PC-3 (cell line): ENCODE measurements around the gene SPANXA2. TPM values are rescaled to one million over a fixed set of nuclear protein-coding genes. Genes with fewer than 3 reads are reported as not detected.
"Not testable (repeated sequence)": the region's sequence is repeated elsewhere in the genome, so short reads cannot be mapped to it uniquely, and the experiment has no call there.

ENCODE experiments used
- ATAC-seq: fragments of 200-7000 bp; cut with Tn5 transposase; 2 replicates; pipeline ENCODE4 v1.9.1; 2020; ENCODE audit warnings: mild to moderate bottlenecking, moderate library complexity
- Bru-seq: library from RNA; stranded (reverse); fragments of 400-500 nt; gene quantifications from one replicate; lab custom pipeline; 2021; lab: Mats Ljungman, UMichigan
- BruChase-seq, 2 experiments: library from RNA; stranded (reverse); fragments of 400-500 nt; gene quantifications; one replicate each; lab custom pipeline; 2021; lab: Mats Ljungman, UMichigan
- BruUV-seq: library from RNA; stranded (reverse); fragments of 400-500 nt; replicated peaks from 2 replicates; lab custom pipeline; 2021; lab: Mats Ljungman, UMichigan
- CTCF ChIA-PET: fragments of 300-600 bp; sonication (Branson Sonifier 250); formaldehyde crosslinking; loops from one replicate; lab custom pipeline; 2022; ENCODE audit warnings: antibody characterized with exemption; lab: Charles Lee
- POLR2A ChIA-PET: fragments of 300-600 bp; sonication (Branson Sonifier 250); formaldehyde crosslinking; loops from one replicate; lab custom pipeline; 2022; ENCODE audit warnings: antibody characterized with exemption; ENCODE audit not compliant: unreplicated experiment; lab: Charles Lee
- DNase-seq: peaks from one replicate; pipeline ENCODE4 v3.0.0-alpha.2; 2015
- H2AFZ ChIP-seq: fragments of 300-600 bp; sonication (generic); 2 replicates; pipeline ENCODE4 v1.6.0; 2016; ENCODE audit warnings: antibody characterized with exemption, low read length
- H3F3A ChIP-seq: fragments of 300-600 bp; sonication (generic); one replicate; pipeline ENCODE4 v1.6.0; 2017; ENCODE audit warnings: antibody characterized with exemption, low read length, control low read depth, mild to moderate bottlenecking; ENCODE audit not compliant: unreplicated experiment
- H3K27ac ChIP-seq: fragments of 300-600 bp; sonication (generic); 2 replicates; pipeline ENCODE4 v1.5.1; 2016; ENCODE audit warnings: mild to moderate bottlenecking, low read length
- H3K27me3 ChIP-seq: fragments of 300-600 bp; sonication (generic); 2 replicates; pipeline ENCODE4 v1.6.1; 2016; ENCODE audit warnings: low read length, mixed read lengths
- H3K36me3 ChIP-seq: fragments of 300-600 bp; sonication (generic); 2 replicates; pipeline ENCODE4 v1.6.1; 2016; ENCODE audit warnings: low read depth, mixed run types, low read length, mixed read lengths
- H3K4me1 ChIP-seq: fragments of 300-600 bp; sonication (generic); 2 replicates; pipeline ENCODE4 v1.5.1; 2016; ENCODE audit warnings: low read length; ENCODE audit not compliant: insufficient read depth
- H3K4me2 ChIP-seq: fragments of 300-600 bp; sonication (generic); 2 replicates; pipeline ENCODE4 v1.6.0; 2016; ENCODE audit warnings: low read length
- H3K4me3 ChIP-seq: fragments of 300-600 bp; sonication (generic); 2 replicates; pipeline ENCODE4 v1.5.1; 2016; ENCODE audit warnings: mild to moderate bottlenecking, low read length, mixed read lengths
- H3K79me2 ChIP-seq: fragments of 300-600 bp; sonication (generic); 2 replicates; pipeline ENCODE4 v1.6.1; 2017; ENCODE audit warnings: low read length, mixed read lengths
- H3K9ac ChIP-seq: fragments of 300-600 bp; sonication (generic); 2 replicates; pipeline ENCODE4 v1.6.0; 2016; ENCODE audit warnings: mild to moderate bottlenecking, low read length
- H3K9me2 ChIP-seq: fragments of 300-600 bp; sonication (generic); replicated peaks from 2 replicates; pipeline ENCODE4 v1.6.1; 2016; ENCODE audit warnings: mixed run types, low read length, mixed read lengths
- H3K9me3 ChIP-seq: fragments of 300-600 bp; sonication (generic); 2 replicates; pipeline ENCODE4 v1.6.1; 2016; ENCODE audit warnings: low read length, mixed read lengths
- H4K20me1 ChIP-seq: fragments of 300-600 bp; sonication (generic); 2 replicates; pipeline ENCODE4 v1.6.1; 2016; ENCODE audit warnings: low read length, mixed read lengths
- CTCF ChIP-seq: fragments of 300-600 bp; sonication (generic); conservative IDR thresholded peaks from 2 replicates; pipeline ENCODE4 v1.5.1; 2017; ENCODE audit warnings: antibody characterized with exemption, low read depth, mild to moderate bottlenecking, low read length
- EZH2 ChIP-seq: fragments of 300-600 bp; sonication (generic); IDR thresholded peaks from one replicate; pipeline ENCODE4 v1.6.1; 2017; ENCODE audit warnings: antibody characterized with exemption, mild to moderate bottlenecking, low read length; ENCODE audit not compliant: unreplicated experiment
- EZH2phosphoT487 ChIP-seq: fragments of 300-600 bp; sonication (generic); IDR thresholded peaks from 2 replicates; pipeline ENCODE4 v1.6.1; 2018; ENCODE audit warnings: mild to moderate bottlenecking, antibody characterized with exemption, low read length, borderline replicate concordance
- intact Hi-C: fragments of 100-400 bp; cut with micrococcal nuclease; formaldehyde crosslinking; loops from 2 replicates; pipeline ENCODE4 v1.9.0; 2023
- long read RNA-seq: library from polyadenylated mRNA; unstranded; transcript quantifications from one replicate; pipeline ENCODE4 v2.0.0, GENCODE V29; 2021; ENCODE audit not compliant: unreplicated experiment
- total RNA-seq: library from RNA; depleted of rRNA; stranded (reverse); fragments of >200 nt; gene quantifications from 2 replicates; pipeline ENCODE4 v1.2.3, GENCODE V29; 2014; rRNA removed

The SPANXA2 gene
- total RNA-seq (not detected in 2 replicates), Bru-seq, nascent RNA (not detected), BruChase-seq, experiment 1, labeled RNA remaining after a 6-hour chase (not detected), BruChase-seq, experiment 2, labeled RNA remaining after a 2-hour chase (not detected)
- long read RNA-seq, result 0 reads

GRCh38 chrX:141589408-141589807 lies at the start of gene SPANXA2:
Gene SPANXA2, plus strand, starts transcription at chrX:141589708. Its CDS starts 60 bp downstream, at chrX:141589768.
- H3K9me3 ChIP-seq, H3K4me2 ChIP-seq, H3K79me2 ChIP-seq, H3K36me3 ChIP-seq, H3K27ac ChIP-seq, BruUV-seq, H4K20me1 ChIP-seq, H3K9ac ChIP-seq, H3K4me1 ChIP-seq, H3K27me3 ChIP-seq, POLR2A ChIA-PET, ATAC-seq, intact Hi-C loops, H2AFZ ChIP-seq, H3F3A ChIP-seq, CTCF ChIA-PET, DNase-seq, H3K9me2 ChIP-seq, H3K4me3 ChIP-seq: not testable (repeated sequence)

- POLR2A ChIA-PET, H3K9ac ChIP-seq, ATAC-seq, H3K27me3 ChIP-seq, CTCF ChIA-PET, H3K36me3 ChIP-seq, H3K27ac ChIP-seq, BruUV-seq, H3K4me2 ChIP-seq, H3K9me2 ChIP-seq, H3K9me3 ChIP-seq, H3F3A ChIP-seq, intact Hi-C loops, H2AFZ ChIP-seq, H3K79me2 ChIP-seq, DNase-seq, H3K4me1 ChIP-seq, H3K4me3 ChIP-seq, H4K20me1 ChIP-seq: not testable (repeated sequence)
Measured at GRCh38 chrX:141542551-141542950, 47.0 kb upstream of the SPANXA2 start.

- CTCF ChIA-PET, intact Hi-C loops, H3K79me2 ChIP-seq: not testable (repeated sequence)
Measured at GRCh38 chrX:141584638-141585037, 4.9 kb upstream of the SPANXA2 start, which contains the start of gene SPANXA1. Gene SPANXA1, minus strand, starts transcription at chrX:141584738. Its CDS starts 60 bp downstream, at chrX:141584678.

GRCh38 chrX:141609111-141609510 lies 19.6 kb downstream of the SPANXA2 start:
- Histone ChIP-seq H4K20me1 (no peaks in the 10 kb centered on the region), H3K9me2 (no peaks in the 10 kb centered on the region), H2AFZ (no peak overlapping the region), H3K79me2 (no peaks in the 10 kb centered on the region), H3K27me3 (no peaks in the 10 kb centered on the region), H3K4me1 (no peaks in the 10 kb centered on the region), H3K4me3 (no peak overlapping the region), H3K36me3 (no peaks in the 10 kb centered on the region), H3K9ac (no peak overlapping the region), H3K27ac (no peak overlapping the region), H3F3A (no peaks in the 10 kb centered on the region), H3K9me3 (no peaks in the 10 kb centered on the region), H3K4me2 (no peak overlapping the region)
- ChIA-PET POLR2A (no interaction called here), CTCF (no interaction called here)
- intact Hi-C loops, result no loop called here
- TF ChIP-seq CTCF (no peak), EZH2 (no peak), EZH2phosphoT487 (no peak)
- ATAC-seq, result no peak
- no peak for DNase-seq
- no TSS peak for BruUV-seq

More at GRCh38 chrX:141584638-141585037, 4.9 kb upstream of the SPANXA2 start, which contains the start of gene SPANXA1:
- ATAC-seq, DNase-seq, H3K27me3 ChIP-seq, H3F3A ChIP-seq, POLR2A ChIA-PET, H3K9ac ChIP-seq, H2AFZ ChIP-seq, H4K20me1 ChIP-seq, H3K9me3 ChIP-seq, H3K4me2 ChIP-seq, H3K4me3 ChIP-seq, H3K36me3 ChIP-seq, H3K27ac ChIP-seq, H3K4me1 ChIP-seq, H3K9me2 ChIP-seq, BruUV-seq: not testable (repeated sequence)
